ENCODE results near the gene BNIP5. TPM values are rescaled to one million over a fixed set of nuclear protein-coding genes. Genes with fewer than 3 reads are reported as not detected.

BNIP5 gene
- total RNA-seq, 1 donor from 2014 or later = not detected

Other genes with a start within 250 kb of the BNIP5 start
- gene MAPK13, start 206.4 kb downstream of the BNIP5 start, total RNA-seq = 0.32 TPM
- 17.8 TPM for gene BRPF3, start 140.1 kb downstream of the BNIP5 start, total RNA-seq
- not detected for gene PNPLA1, start 66.8 kb downstream of the BNIP5 start, total RNA-seq
- not detected for gene ETV7, start 50.8 kb upstream of the BNIP5 start, total RNA-seq
- gene PXT1, start 106.0 kb upstream of the BNIP5 start, total RNA-seq = 0.13 TPM
- 22.1 TPM for gene KCTD20, start 106.1 kb upstream of the BNIP5 start, total RNA-seq
- 21.2 TPM for gene STK38, start 210.6 kb upstream of the BNIP5 start, total RNA-seq